ENCODE data around the gene ATG13.
"Not testable (repeated sequence)": the region's sequence is repeated elsewhere in the genome, so short reads cannot be mapped to it uniquely, and the experiment has no call there.

Gene ATG13

DNA sequence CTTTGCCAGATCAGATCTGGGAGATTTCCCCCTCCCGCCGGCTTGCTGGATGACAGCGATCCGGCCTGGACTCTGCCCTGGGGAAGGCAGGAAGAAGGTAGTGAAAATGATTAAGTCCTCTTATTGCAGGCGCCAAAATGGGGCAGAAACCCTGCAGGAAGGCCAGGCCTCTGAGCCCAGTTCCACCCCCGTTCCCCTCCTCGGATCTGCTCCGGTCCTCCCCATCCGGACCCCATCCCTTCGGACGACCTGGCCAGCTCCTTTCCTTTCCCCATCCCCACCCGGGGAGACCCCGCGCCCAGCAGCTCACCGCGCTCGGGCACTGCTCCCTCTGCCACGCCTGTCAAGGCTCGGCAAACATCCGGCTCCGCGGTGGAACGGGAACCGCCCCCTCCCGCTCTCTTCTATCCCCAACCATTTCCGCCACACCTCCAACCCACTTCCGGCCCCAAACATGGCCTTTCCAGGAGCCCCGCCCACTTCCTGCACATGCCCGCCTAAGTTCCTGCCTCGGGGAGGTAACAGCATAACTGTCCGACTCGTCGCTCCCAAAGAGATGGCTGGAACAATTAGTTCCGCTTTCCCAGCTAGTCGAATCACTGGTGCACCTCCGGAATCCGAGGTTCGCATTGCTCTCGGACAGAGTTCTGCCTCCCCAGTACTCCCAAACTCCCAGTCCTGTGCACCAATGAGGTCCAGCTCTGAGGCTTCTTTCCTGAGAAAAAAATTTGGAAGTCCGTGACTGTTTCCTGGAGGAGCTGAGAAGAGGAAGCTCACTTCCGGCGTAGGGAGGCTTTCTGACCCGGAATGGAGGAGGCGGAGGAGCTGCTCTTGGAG is 83.1 kb downstream of the ATG13 start, which contains the start of the genes ARHGAP1 and ZNF408:
Gene ARHGAP1 (minus strand): TSS at position 379 of the 837 bp plus-strand sequence. CDS start 4,512 bp downstream, outside the sequence.
Gene ZNF408 (plus strand): TSS at position 791 of the 837 bp plus-strand sequence. CDS start 17 bp downstream, at position 808.
- peak; percentile 99 for DNase-seq

DNA sequence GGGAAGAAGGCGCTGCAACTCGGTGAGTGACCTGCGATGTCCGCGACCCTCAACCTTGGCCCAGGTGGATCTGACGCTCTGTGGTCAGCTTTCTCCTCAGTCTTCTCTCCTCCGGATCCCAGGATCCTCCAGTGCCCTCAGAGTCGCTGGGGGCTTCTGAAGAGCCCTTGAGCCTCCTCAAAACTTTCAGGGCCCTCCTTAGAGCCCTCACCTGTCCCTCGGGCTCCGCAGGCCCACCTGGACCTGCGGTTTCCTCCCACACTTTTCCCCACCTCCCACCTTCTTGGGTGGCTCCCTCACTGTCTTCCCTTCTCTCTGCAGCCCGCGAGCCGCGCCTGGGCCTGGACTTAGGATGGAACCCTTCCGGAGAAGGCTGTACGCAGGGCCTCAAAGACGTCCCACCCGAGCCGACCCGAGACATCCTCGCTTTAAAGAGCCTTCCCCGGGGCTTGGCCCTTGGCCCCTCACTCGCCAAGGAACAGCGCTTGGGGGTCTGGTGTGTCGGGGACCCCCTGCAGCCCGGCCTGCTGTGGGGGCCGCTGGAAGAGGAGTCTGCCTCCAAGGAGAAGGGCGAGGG is 83.8 kb downstream of the ATG13 start:
- no peak for DNase-seq

DNA sequence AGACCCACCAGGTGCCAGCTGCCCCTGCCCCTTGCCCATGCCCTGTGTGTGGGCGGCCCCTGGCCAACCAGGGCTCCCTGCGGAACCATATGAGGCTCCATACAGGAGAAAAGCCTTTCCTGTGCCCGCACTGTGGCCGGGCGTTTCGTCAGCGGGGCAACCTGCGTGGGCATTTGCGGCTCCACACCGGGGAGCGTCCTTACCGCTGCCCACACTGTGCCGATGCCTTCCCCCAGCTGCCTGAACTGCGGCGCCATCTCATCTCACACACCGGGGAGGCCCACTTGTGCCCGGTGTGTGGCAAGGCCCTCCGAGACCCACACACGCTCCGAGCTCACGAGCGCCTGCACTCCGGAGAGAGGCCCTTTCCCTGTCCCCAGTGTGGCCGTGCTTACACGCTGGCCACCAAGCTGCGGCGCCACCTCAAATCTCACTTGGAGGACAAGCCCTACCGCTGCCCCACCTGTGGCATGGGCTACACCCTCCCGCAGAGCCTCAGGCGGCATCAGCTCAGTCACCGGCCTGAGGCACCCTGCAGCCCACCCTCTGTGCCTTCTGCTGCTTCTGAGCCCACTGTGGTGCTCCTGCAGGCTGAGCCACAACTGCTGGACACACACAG is 87.8 kb downstream of the ATG13 start:
- no peak for DNase-seq

DNA sequence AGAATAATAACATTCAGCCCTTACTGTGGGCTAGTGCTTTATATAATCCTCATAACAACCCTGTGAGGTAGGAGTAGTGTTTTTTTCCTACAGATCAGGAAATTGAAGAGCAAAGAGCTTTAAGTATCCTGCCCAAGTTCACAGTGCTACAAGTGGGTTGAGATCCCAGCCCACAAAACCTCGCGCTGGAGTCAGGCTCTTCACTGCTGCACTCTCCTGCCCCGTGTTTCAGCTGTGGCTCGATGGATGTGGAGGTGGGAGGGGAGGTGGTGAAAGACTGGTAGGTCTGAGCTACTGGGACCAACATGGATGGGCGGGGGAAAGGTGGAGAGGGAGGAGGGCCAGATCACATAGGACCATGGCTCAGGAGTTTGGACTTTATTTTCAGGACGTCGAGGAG is 89.5 kb downstream of the ATG13 start:
- no peak for DNase-seq

DNA sequence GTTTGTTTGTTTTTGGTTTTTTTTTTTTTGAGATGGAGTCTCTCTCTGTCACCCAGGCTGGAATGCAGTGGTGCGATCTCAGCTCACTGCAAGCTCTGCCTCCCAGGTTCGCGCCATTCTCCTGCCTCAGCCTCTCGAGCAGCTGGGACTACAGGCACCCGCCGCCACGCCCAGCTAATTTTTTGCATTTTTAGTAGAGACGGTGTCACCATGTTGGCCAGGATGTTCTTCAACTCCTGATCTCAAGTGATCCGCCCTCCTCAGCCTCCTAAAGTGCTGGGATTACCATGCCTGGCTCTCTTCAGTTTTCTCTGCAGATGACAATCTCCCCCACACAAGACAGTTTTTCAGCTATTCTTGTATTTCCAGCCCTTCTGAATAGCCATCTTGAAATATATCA is 92.0 kb downstream of the ATG13 start:
- DNase-seq, result not testable (repeated sequence)

DNA sequence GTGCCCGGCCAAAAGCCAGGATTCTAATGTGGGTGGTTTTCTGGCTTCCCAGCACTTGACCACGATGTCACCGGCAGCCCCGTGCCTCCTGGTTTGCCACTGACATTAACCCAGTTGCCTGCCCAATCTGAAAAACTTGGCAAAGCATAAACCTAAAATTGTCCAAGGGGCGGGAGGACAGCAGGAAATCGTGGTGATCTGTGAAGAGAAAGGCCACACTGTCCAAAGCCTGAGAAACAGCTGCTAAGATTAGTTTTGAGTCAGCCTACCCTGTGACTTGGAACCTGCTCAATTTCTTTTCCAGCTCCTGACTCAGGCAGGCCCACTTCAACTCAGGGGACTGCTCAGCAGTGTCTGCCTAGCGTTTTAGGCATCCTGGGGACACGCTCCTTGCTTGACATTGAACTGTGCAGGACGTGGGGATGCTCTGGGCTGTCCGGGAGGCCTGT is 93.5 kb downstream of the ATG13 start:
- DNase-seq, result no peak

DNA sequence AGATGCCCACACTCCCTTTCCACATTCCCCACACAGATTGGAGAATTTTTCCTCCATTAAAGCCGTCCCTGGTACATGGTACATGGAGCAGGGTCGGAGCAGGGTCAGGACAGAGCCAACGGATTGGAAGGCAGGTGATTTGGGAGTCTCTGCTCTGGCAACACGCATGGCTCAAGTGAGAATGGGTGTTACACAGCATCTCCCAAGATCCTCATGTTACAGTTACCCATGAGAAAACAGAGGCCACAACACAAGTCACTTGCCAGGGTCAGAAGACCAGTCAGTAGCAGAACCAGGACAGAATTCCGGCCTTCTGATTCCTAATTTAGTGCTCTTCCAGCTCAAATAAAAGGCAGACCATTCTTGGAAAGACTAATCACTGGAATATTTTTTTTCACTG is 94.0 kb downstream of the ATG13 start:
- DNase-seq, result no peak

DNA sequence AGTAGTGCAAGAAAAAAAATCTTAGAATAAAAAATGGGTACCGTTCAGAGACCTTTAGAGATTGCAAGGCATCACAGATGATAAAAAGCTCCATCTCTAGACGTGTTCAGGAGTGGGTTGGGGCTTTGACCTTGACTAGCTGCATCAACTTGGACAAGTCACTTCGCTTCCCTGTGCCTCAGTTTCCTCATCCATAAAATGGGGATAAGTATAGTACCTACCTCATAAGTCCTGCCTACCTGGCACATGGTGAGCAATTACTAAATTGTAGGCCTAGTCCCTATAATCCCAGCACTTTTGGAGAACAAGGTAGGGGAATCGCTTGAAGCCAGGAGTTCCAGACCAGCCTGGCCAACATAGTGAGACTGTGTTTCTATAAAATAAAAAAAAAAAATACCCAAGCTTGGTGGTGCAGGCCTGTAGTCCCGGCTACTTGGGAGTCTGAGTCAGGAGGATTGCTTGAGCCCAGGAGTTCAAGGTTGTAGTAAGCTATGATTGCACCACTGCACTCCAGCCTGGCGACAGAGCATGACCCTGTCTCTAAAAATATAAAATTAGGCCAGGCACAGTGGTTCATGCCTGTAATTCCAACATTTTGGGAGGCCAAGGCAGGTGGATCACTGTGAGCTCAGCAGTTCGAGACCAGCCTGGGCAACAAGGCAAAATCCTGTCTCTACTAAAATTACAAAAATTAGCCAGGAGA is 95.7 kb downstream of the ATG13 start:
- no peak for DNase-seq

DNA sequence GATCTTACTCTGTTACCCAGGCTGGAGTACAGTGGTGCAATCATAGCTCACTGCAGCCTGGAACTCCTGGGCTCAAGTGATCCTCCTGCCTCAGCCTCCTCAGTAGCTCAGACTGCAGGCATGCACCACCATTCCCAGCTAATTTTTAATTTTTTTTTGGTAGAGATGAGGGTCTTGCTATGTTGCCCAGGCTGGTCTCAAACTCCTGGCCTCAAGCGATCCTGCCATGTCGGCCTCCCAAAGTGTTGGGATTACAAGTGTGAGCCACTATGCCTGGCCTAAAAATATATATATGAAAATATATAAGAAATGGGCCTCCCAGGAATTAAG is 100.4 kb downstream of the ATG13 start:
- not testable (repeated sequence) for DNase-seq

DNA sequence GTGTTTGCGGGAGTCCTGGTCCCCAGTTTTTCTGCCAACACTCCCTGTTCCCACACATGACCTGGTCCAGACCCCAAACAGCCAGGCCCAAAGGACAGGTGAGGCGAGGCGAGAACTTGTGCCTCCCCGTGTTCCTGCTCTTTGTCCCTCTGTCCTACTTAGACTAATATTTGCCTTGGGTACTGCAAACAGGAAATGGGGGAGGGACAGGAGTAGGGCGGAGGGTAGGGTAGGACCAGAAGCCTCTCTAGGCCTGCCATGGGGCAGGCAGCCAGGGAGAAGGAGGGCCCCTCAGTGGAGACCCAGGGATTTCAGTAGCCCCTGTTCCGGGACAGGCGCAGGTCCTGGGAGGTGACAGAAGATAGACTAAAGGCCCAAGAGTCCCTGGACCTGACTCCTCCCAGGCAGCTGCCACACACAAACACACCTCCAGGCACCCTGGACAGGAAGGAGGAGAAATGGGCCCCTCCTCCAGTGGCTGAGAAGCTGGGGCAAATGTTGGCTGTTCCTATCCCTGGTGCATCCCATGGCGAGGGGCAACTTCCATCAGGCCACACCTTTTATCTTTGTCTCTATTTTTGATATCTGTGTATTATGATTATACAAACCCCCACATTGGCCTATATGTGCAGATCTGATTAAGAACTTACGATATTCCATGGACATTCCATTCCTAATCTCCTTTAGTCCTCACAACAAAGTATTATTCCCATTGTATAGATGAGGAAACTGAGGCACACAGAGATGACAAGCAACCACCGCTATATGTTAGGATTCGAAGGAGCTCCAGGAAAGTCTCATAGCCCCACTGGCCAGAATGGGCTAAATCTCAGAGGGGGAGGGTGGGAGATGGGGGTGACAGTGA is 101.0 kb downstream of the ATG13 start:
- peak; percentile 39 for DNase-seq

DNA sequence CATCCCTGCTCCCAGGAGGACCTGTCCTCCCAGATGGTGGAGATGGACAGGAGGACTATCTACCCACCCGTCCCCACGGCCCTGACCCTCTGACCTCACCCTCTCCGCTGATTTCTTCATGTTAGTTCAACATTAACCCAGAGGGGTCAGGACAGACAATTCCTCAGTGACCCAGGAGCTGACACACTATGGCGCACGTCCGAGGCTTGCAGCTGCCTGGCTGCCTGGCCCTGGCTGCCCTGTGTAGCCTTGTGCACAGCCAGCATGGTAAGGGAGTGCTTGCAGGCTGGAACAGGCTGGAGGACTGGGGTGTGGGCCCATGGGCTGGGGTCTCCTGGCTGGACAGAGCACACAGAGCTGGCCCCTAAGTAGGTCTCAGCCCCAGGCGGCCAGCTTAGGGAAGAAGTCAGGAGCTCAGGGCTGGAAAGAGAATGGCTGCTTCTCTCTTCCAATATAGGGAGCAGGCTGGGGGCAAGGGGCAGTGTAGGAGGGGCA is 101.7 kb downstream of the ATG13 start, which contains the start of gene F2:
Gene F2 (plus strand): TSS at position 166 of the 495 bp plus-strand sequence. CDS start 23 bp downstream, at position 189.
- no peak for DNase-seq

DNA sequence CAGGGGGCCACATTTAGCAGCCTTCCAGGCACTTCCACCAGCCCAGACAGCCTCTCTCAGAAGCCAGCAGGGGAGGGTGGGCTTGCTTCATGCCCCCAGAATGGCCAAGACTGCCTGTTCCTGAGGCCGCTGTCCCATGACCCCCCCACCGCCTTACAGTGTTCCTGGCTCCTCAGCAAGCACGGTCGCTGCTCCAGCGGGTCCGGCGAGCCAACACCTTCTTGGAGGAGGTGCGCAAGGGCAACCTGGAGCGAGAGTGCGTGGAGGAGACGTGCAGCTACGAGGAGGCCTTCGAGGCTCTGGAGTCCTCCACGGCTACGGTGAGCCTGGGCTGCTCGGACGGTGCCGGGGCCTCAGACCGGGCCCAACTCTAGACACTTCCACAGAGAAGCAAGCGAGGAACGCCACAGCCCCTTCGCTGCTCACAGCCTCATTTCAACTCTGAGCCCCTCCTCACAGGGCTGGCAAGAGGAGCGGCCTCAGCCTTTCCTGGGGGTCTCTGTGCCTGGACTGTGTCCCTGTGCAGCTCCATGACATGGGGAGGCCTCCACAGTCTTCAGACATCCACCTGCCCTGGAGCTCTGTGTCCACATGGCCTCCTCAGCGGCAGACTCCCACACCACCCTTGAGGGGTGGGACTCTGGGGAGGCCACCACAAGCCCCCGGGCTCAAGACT is 102.3 kb downstream of the ATG13 start:
- DNase-seq, result no peak

DNA sequence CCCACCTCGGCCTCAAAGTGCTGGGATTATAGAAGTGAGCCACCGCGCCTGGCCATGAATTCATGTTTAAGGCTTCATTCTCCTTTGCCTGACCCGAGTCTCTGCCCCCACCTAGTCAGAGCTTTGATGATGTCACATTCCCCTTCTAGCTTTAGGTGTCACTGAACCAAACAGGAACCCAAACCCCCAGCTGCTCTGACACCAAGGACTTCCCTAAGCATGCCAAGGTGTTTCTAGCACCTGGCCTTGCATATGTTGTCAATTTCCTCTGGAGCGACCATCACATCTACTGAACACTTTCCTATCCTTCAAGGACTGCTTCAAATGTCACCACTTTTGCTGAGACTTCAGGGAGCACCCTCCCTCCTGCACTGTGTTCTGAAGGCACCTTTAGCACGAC is 103.9 kb downstream of the ATG13 start:
- DNase-seq, result no peak

DNA sequence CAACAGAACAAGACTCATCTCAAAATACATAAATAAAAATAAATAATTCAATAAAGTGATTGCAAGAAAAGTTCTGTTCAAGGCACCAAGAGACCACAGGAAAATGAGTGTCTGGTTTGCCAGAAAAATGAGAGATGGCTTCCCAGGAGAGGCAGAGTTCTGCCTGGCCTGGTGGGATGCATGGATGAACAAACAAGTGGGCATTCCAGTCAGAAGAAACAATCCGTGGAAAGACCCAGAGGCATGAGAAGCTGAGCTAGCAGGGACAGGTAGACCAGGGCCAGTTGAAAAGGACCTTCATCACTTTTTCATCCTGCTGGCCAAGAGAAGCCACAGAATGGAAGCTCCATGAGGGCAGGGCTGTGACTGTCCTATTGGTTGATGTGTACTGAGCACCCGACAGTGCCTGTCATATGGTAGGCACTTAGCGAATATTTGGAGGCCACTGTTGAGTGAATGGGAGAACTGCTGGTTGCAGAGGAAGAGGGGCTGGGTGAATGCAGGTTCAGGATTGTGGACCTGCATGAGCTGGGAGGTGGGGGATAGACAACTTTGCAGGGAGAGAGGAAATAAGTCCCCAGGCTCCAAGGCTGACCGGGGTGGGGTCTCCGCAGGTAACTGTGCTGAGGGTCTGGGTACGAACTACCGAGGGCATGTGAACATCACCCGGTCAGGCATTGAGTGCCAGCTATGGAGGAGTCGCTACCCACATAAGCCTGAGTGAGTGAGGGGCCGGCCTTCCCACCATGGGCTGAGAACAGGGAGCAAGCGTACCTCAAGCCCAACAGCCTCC is 105.4 kb downstream of the ATG13 start:
- DNase-seq, result no peak

DNA sequence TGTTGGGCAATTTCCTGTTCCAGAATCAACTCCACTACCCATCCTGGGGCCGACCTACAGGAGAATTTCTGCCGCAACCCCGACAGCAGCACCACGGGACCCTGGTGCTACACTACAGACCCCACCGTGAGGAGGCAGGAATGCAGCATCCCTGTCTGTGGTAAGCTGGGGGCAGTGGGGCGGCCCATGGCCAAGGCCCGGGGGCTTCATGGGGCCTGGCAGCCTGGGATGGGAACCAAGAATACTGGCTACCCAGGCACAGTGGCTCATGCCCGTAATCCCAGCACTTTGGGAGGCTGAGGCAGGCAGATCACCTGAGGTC is 106.0 kb downstream of the ATG13 start:
- no peak for DNase-seq

DNA sequence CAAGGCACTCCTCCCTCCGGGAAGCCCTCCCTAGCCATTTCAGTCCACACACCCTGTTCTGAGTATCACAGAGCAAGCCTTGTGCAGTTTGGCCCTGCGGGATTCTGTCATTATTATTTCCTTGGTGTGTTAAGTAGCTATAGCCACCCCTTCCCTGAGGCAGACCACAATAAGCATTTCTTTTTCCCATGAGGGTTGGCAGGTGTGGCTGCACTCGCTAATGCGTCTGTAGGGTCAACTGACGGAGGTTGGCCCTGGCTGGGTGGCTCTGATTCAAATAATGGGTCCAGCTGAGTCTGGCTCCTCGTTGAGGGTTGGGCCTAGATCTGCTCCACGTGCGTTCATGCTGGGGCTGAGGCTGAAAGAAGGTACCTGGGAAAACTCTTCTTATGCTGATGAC is 106.7 kb downstream of the ATG13 start:
- peak; percentile 7 for DNase-seq

Measured in NCI-H1092 treated with DMSO at 0.1 percent for 48 hours (cell line).